ENCODE measurements around the gene PCNX1.

The PCNX1 gene

DNA sequence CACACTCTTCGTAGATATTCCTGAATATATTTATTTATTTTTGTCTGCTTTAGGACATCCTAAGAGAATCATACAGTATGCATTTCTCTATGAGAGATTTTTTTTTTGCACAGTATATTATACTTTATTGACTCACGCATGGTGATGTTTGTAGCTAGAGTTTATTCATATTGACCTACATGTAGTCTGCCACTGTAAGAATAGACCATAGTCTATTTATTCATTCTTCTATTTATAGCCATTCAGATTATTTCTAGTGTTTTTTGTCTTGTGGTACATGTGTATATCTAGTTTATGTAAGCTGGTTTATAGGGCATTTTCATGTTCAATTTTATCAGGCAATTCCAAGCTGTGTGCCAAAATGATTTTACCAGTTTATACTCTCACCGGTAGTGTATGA is 45.2 kb downstream of the PCNX1 start:
- TF ChIP-seq, protein P1, sequence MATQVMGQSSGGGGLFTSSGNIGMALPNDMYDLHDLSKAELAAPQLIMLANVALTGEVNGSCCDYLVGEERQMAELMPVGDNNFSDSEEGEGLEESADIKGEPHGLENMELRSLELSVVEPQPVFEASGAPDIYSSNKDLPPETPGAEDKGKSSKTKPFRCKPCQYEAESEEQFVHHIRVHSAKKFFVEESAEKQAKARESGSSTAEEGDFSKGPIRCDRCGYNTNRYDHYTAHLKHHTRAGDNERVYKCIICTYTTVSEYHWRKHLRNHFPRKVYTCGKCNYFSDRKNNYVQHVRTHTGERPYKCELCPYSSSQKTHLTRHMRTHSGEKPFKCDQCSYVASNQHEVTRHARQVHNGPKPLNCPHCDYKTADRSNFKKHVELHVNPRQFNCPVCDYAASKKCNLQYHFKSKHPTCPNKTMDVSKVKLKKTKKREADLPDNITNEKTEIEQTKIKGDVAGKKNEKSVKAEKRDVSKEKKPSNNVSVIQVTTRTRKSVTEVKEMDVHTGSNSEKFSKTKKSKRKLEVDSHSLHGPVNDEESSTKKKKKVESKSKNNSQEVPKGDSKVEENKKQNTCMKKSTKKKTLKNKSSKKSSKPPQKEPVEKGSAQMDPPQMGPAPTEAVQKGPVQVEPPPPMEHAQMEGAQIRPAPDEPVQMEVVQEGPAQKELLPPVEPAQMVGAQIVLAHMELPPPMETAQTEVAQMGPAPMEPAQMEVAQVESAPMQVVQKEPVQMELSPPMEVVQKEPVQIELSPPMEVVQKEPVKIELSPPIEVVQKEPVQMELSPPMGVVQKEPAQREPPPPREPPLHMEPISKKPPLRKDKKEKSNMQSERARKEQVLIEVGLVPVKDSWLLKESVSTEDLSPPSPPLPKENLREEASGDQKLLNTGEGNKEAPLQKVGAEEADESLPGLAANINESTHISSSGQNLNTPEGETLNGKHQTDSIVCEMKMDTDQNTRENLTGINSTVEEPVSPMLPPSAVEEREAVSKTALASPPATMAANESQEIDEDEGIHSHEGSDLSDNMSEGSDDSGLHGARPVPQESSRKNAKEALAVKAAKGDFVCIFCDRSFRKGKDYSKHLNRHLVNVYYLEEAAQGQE (IDR thresholded peaks at IDR 0.05; ENCODE audit: insufficient read depth in 1 of 2, low read depth in 2 of 2, low read length in 2 of 2): no peak
- TF ChIP-seq FOXP2 (optimal IDR thresholded peaks at IDR 0.05; ENCODE audit: borderline replicate concordance, extremely low read depth, extremely low read length, insufficient read depth): no peak
- TF ChIP-seq TAF1 (IDR thresholded peaks at IDR 0.05; ENCODE audit: borderline replicate concordance, insufficient read depth, low read length): no peak
- TF ChIP-seq SIN3A (IDR thresholded peaks at IDR 0.05; ENCODE audit: borderline replicate concordance, insufficient read depth, low read length): no peak
- TF ChIP-seq POLR2AphosphoS5 (IDR thresholded peaks at IDR 0.05; ENCODE audit: low read depth, low read length): no peak

DNA sequence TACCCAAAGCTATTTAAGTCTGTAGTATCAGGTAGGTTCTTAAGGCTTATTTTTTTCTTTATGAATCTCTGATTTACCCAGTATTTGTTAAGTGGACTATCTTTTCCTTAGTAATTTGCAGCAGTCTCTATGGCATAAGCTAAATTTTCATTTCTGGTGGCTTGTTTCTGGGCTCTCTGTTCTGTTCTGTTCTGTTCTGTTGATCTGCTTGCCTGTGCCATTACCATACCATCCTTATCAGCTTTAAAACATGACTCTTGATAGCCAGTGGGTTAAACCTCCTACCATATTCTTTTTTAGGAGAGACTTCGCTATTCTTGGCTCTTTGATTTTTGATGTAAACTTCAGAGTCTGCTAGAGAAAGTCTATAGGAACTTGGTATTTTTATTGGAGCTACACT is 46.8 kb downstream of the PCNX1 start:
- TF ChIP-seq SIN3A (IDR thresholded peaks at IDR 0.05; ENCODE audit: borderline replicate concordance, insufficient read depth, low read length): no peak
- TF ChIP-seq, protein P1 (IDR thresholded peaks at IDR 0.05; ENCODE audit: insufficient read depth in 1 of 2, low read depth in 2 of 2, low read length in 2 of 2): no peak
- no peak for TF ChIP-seq TAF1 (IDR thresholded peaks at IDR 0.05; ENCODE audit: borderline replicate concordance, insufficient read depth, low read length)
- no peak for TF ChIP-seq POLR2AphosphoS5 (IDR thresholded peaks at IDR 0.05; ENCODE audit: low read depth, low read length)
- TF ChIP-seq FOXP2 (optimal IDR thresholded peaks at IDR 0.05; ENCODE audit: borderline replicate concordance, extremely low read depth, extremely low read length, insufficient read depth): no peak

DNA sequence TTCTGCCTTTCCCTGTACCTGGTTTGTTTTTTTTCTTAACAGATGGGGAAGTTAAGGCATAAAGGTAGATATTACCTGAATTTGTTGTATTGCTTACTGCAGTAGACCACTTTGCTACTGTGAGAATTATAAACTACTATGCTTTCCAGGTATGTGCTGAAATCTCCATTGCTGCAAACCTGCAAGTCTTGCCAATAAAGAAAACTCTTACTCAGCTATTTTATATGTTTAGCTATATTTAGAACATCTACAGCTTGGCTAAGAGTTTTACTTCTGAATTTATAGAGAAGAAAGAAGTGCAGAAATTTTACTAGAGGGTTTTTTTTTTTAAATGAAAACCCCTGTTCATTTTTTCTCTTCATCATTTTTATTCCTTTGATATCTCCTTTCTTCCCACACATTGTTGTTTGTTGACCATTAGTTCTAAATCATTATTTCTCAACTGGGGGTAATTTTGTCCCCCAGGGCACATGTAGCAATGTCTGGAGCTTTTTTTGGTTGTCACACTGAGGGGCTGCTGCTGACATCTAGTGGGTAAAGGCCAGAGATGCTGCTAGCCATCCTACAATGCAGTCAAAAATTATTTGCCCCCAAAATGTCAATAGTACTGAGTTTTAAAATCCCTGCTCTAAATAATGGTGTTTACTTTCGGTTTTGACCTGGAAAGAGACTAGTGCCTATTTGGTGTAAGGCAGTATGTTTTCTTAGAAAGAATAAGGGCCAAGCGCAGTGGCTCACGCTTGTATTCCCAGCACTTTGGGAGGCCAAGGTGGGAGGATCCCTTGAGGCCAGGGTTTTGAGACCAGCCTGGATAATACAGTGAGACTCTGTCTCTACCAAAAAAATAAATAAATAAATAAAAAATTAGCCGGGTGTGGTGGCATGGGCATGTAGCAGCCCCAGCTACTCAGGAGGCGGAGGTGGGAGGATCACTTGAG is 48.6 kb downstream of the PCNX1 start:
- no peak for TF ChIP-seq POLR2AphosphoS5 (IDR thresholded peaks at IDR 0.05; ENCODE audit: low read depth, low read length)
- TF ChIP-seq TAF1 (IDR thresholded peaks at IDR 0.05; ENCODE audit: borderline replicate concordance, insufficient read depth, low read length): no peak
- no peak for TF ChIP-seq FOXP2 (optimal IDR thresholded peaks at IDR 0.05; ENCODE audit: borderline replicate concordance, extremely low read depth, extremely low read length, insufficient read depth)
- TF ChIP-seq SIN3A (IDR thresholded peaks at IDR 0.05; ENCODE audit: borderline replicate concordance, insufficient read depth, low read length): no peak
- TF ChIP-seq, protein P1 (IDR thresholded peaks at IDR 0.05; ENCODE audit: insufficient read depth in 1 of 2, low read depth in 2 of 2, low read length in 2 of 2): no peak

DNA sequence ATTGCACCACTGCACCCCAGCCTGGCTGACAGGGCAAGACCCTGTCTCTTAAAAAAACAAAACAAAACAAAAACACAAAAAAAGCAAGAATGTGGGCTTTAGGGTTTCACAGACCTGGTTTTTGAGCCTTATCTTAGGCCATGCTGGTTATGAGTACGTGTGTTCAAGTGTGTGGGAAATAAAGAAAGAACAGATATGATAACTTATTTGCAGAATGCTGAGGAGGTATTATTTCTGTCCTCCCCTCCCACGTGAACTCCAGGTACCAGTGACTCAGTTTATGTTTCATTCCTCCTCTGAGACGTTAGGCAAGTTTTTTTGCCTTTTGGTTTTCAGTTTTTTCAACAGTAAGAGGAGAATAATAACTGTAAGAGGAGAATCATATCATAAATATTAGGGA is 49.3 kb downstream of the PCNX1 start:
- TF ChIP-seq TAF1 (IDR thresholded peaks at IDR 0.05; ENCODE audit: borderline replicate concordance, insufficient read depth, low read length) (no peak), FOXP2 (optimal IDR thresholded peaks at IDR 0.05; ENCODE audit: borderline replicate concordance, extremely low read depth, extremely low read length, insufficient read depth) (no peak), SIN3A (IDR thresholded peaks at IDR 0.05; ENCODE audit: borderline replicate concordance, insufficient read depth, low read length) (no peak), POLR2AphosphoS5 (IDR thresholded peaks at IDR 0.05; ENCODE audit: low read depth, low read length) (no peak)
- TF ChIP-seq, protein P1 (IDR thresholded peaks at IDR 0.05; ENCODE audit: insufficient read depth in 1 of 2, low read depth in 2 of 2, low read length in 2 of 2): no peak

All from PFSK-1 (cell line).